SK-N-DZ (cell line): ENCODE data around the gene AFF4.

Experiments
- DNase-seq: peaks from one replicate; pipeline ENCODE4 v3.0.0-alpha.2; 2015; ENCODE audit warnings: low spot score
- small RNA-seq, 2 experiments: library from RNA; depleted of rRNA; stranded (forward); fragments of <200 nt; gene quantifications; one replicate each; pipeline ENCODE3, GENCODE V24; 2014

The AFF4 gene

DNA sequence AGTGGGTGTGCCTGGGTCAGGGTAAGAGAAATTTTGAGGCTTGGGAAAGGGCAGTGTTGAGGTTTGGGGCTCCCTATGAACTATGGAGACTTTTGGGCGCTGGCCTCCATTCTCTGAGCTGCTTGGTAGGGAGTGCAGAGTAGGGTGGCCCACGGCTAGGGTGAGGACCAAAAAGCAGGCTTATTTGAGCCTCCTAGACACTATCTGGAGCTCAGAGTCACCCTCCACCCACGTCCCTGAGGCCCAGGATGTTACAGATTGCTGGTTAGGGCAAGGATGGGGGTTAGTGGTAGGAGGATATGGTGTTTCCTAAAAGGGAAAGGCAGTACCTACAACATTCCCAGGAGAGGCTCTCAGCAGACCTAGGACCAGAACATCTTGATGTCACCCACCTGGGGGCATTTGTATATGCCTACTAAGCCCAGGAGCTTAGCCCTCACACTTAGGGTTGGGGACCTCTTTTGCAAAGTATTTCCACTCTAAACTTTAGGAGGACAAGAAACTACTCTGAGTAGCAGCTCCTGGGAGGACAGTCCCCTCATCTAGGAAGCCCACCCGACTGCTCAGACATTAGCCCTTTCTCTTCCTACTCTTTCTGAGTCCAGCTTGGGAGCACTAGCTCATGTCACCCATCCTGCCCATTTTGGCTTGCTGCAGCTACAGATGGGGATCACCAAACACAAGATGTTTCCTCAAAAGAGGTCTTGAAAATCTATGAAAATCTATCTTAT, 135.3 kb downstream of the AFF4 start:
- no peak for DNase-seq

DNA sequence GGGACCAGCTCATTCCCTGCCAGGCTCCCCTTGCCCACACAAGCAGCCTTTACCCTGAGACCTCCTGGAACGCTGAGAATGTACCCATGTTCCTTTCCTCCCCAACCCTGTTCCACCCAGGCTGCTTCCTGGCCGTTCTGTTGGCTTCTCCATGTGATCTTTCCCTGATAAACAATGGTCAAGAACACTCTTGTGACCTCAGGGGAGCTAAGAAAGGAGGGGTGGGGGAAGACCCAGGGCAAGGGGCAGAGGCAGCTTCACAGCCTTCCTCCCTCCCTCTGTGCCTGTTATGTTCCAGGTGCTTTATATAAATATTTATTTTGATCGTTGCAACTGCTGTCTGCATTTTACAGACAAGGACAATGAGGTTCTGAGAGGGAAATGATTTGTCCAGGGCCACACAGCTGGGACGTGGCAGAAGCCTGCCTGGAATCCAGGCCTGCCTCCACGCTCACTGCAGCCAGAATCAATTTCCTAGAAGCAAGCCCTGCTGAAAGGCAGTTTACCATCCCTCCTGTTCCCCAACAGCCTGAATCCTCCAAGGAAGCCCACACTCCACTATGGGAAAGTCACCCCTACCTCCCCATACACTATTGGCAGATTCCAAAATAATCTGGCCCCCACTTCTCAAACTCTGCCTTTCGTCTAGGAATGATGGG, 136.9 kb downstream of the AFF4 start:
- DNase-seq, result no peak

DNA sequence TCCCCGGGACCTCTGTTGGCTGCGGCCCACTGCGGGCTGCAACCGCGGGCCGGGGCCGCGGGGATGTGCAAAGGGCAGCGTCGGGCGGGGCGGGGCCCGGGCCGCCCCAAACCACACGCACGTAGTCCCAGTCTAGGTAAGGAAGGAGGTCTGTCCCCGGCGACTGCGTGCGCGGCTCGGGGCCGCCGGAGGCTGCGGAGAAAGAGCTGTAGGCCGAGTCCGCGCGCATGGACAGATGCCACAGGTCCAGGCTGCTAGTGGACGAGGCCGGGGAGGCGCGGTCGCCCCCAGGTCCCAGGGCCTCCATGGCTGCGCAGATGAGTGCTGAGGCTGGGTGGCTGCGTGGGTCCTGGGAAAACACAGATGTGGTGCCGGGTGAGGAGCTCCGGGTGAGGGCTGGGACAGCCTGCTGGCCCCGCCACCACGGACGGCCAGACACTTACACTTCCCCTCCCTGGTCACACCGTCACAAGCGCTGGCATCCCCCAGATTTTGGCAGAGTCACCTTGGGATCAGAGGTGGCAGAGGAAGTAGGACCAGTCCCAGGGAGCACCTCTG, 137.5 kb downstream of the AFF4 start:
- no peak for DNase-seq

Small RNA genes within 50 kb of the gene (small RNA-seq; reads per million reads assigned to genes)
- gene AC113410.1, result 0 to 0.09 reads per million in 2 experiments
- 0 reads per million in 2 experiments for gene ATP6V0E1P1
- 0 reads per million in 2 experiments for gene RF00019
- 0 to 0.04 reads per million in 2 experiments for gene RNA5SP192
